SK-N-MC (cell line): Measurements from ENCODE around the gene TST.

Source experiments
- EZH2 ChIP-seq: fragments of 200-600 bp; sonication (generic); IDR thresholded peaks from one replicate; pipeline ENCODE4 v1.6.1; 2017; ENCODE audit warnings: antibody characterized with exemption
- POLR2AphosphoS5 ChIP-seq: IDR thresholded peaks from 2 replicates; pipeline ENCODE4 v1.6.1; 2012; ENCODE audit warnings: mild to moderate bottlenecking, low read depth, low read length, borderline replicate concordance

DNA sequence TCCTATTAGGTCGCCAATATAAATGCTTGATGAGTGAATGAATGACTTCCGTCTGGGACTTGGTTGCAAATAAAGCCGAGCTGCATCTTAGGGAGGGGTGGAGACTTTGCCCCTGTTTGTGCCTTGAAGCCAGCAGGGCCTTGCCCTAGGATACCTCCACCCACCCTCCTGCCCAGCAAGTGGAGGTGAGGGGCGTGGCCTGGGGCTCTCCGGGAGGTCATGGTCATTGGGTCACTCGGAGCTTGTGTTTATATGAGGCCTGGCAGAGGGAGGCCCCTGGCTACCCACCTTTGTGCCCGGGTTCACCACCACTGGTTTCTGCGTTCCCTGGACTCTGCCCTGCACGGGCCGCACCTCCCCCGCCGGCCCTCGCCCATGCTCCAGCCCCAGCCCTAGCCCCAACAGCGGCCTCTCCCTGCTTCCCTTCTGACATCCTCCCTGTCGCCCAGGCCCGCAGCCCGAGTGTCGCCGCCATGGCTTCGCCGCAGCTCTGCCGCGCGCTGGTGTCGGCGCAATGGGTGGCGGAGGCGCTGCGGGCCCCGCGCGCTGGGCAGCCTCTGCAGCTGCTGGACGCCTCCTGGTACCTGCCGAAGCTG, 4.6 kb upstream of the TST start:
- TF ChIP-seq POLR2AphosphoS5 (no peak), EZH2 (no peak)
